ENCODE results near the gene POLR3G. TPM values are rescaled to one million over a fixed set of nuclear protein-coding genes. Genes with fewer than 3 reads are reported as not detected.

Gene POLR3G, protein sequence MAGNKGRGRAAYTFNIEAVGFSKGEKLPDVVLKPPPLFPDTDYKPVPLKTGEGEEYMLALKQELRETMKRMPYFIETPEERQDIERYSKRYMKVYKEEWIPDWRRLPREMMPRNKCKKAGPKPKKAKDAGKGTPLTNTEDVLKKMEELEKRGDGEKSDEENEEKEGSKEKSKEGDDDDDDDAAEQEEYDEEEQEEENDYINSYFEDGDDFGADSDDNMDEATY
- total RNA-seq (1 to 10 TPM; 1.0 to 1.5 TPM), polyA plus RNA-seq (under 1 TPM; 0.08 to 0.25 TPM)
- long read RNA-seq, donor 1 = 0 reads
- long read RNA-seq, donor 2, partial matches to known transcripts = 0 of 1 reads
- long read RNA-seq, donor 2, other reads (novel, unspliced or antisense) = 1 of 1 reads

- 0 to 1% methylated on average over 66 to 73 of the region's 73 CpGs for WGBS, 2 donors
- H3K27ac ChIP-seq (ENCODE audit: low read depth in 1 of 2, low read length in 2 of 2) = peak within 1 kb of the TSS in 1 of 2 donors; percentile 7
- no peaks in the 10 kb centered on the region for H3K27me3 ChIP-seq (ENCODE audit: control insufficient read depth in 1 of 2, insufficient read depth in 2 of 2, low read length in 1 of 2)
- peaks cover 0 to 5% of the 10 kb centered on the region in 2 donors for H3K4me1 ChIP-seq (ENCODE audit: control insufficient read depth in 1 of 2, insufficient read depth in 2 of 2, low read length in 2 of 2)
- H3K9me3 ChIP-seq (ENCODE audit: control insufficient read depth, low read length) = no peaks in the 10 kb centered on the region
- peak within 1 kb of the TSS; percentile 50 to 63 for H3K4me3 ChIP-seq (ENCODE audit: low read length in 2 of 2)
- peak; percentile 95 to 96 for DNase-seq
- no peaks in the 10 kb centered on the region for H3K36me3 ChIP-seq (ENCODE audit: control insufficient read depth in 1 of 2, insufficient read depth in 2 of 2, low read length in 1 of 2)
- ATAC-seq (ENCODE audit: low FRiP score) = peak; percentile 98
- intact Hi-C loops (cut with DNase I) = loop anchor here (1.0 to 5.0 kb wide), 2 partner anchors 53 to 55 kb away; partner anchors contain the start of gene LYSMD3 (in 2 of the 2)
These were observed at the start of gene POLR3G, which contains the start of gene MBLAC2 for GRCh38 chr5:90474235-90475107. Gene POLR3G (plus strand): TSS chr5:90474864. CDS start chr5:90485568, 10,704 bp downstream. Gene MBLAC2 (minus strand): TSS chr5:90474771. CDS start chr5:90474292, 479 bp downstream.

- WGBS, 2 donors = 44 to 45% methylated on average over 5 of the region's 5 CpGs
- H3K4me3 ChIP-seq (ENCODE audit: low read length in 2 of 2) = no peak overlapping the region
- no peak overlapping the region for H3K27ac ChIP-seq (ENCODE audit: low read depth in 1 of 2, low read length in 2 of 2)
- no peaks in the 10 kb centered on the region for H3K27me3 ChIP-seq (ENCODE audit: control insufficient read depth in 1 of 2, insufficient read depth in 2 of 2, low read length in 1 of 2)
- no peaks in the 10 kb centered on the region for H3K4me1 ChIP-seq (ENCODE audit: control insufficient read depth in 1 of 2, insufficient read depth in 2 of 2, low read length in 2 of 2)
- no peaks in the 10 kb centered on the region for H3K9me3 ChIP-seq (ENCODE audit: control insufficient read depth, low read length)
- no peak for ATAC-seq (ENCODE audit: low FRiP score)
- no peaks in the 10 kb centered on the region for H3K36me3 ChIP-seq (ENCODE audit: control insufficient read depth in 1 of 2, insufficient read depth in 2 of 2, low read length in 1 of 2)
- no peak for DNase-seq
- intact Hi-C loops (cut with DNase I) = no loop called here
These were observed 40.4 kb upstream of the POLR3G start for GRCh38 chr5:90434116-90434714.

DNA sequence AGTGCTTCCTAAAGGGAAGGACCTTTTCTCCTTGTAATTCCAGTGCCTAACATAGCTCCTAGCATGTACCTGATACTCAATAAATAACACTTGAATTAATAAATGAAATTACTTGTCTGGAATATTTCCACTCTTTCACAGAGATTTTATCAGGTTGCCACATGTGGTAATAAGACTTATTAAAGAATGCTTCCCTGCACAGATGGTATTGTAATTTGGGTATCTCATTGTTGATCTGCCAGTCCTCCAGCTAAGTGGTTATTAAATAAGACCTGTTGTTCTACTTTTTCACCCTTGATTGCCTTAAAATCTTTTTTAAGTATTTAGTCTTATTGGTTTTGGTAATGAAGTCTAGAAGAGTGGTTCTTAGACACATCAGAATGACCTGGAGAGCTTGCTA, 37.0 kb upstream of the POLR3G start:
- Histone ChIP-seq H3K27ac (ENCODE audit: low read depth in 1 of 2, low read length in 2 of 2) (no peak overlapping the region), H3K36me3 (ENCODE audit: control insufficient read depth in 1 of 2, insufficient read depth in 2 of 2, low read length in 1 of 2) (no peaks in the 10 kb centered on the region), H3K4me1 (ENCODE audit: control insufficient read depth in 1 of 2, insufficient read depth in 2 of 2, low read length in 2 of 2) (no peaks in the 10 kb centered on the region), H3K27me3 (ENCODE audit: control insufficient read depth in 1 of 2, insufficient read depth in 2 of 2, low read length in 1 of 2) (no peaks in the 10 kb centered on the region), H3K9me3 (ENCODE audit: control insufficient read depth, low read length) (no peaks in the 10 kb centered on the region), H3K4me3 (ENCODE audit: low read length in 2 of 2) (no peak overlapping the region)
- DNase-seq (no peak), ATAC-seq (ENCODE audit: low FRiP score) (no peak)
- intact Hi-C loops (cut with DNase I) = loop anchor here in 1 of 2 donors (5.0 kb wide), 2 partner anchors 95 to 345 kb away; no protein-coding TSS in a partner anchor

- intact Hi-C loops (cut with DNase I) = loop anchor here in 1 of 2 donors (5.0 kb wide), 2 partner anchors 94 to 344 kb away; no protein-coding TSS in a partner anchor
- Histone ChIP-seq H3K27me3 (ENCODE audit: control insufficient read depth in 1 of 2, insufficient read depth in 2 of 2, low read length in 1 of 2) (no peaks in the 10 kb centered on the region), H3K9me3 (ENCODE audit: control insufficient read depth, low read length) (no peaks in the 10 kb centered on the region), H3K4me3 (ENCODE audit: low read length in 2 of 2) (no peak overlapping the region), H3K27ac (ENCODE audit: low read depth in 1 of 2, low read length in 2 of 2) (no peak overlapping the region), H3K4me1 (ENCODE audit: control insufficient read depth in 1 of 2, insufficient read depth in 2 of 2, low read length in 2 of 2) (no peaks in the 10 kb centered on the region), H3K36me3 (ENCODE audit: control insufficient read depth in 1 of 2, insufficient read depth in 2 of 2, low read length in 1 of 2) (no peaks in the 10 kb centered on the region)
- WGBS, 2 donors = 20 to 29% methylated on average over 1 of the region's 1 CpG
- DNase-seq = no peak
- no peak for ATAC-seq (ENCODE audit: low FRiP score)
These were observed 36.6 kb upstream of the POLR3G start for GRCh38 chr5:90438100-90438499.

- no peaks in the 10 kb centered on the region for H3K4me1 ChIP-seq (ENCODE audit: control insufficient read depth in 1 of 2, insufficient read depth in 2 of 2, low read length in 2 of 2)
- H3K4me3 ChIP-seq (ENCODE audit: low read length in 2 of 2) = no peak overlapping the region
- H3K36me3 ChIP-seq (ENCODE audit: control insufficient read depth in 1 of 2, insufficient read depth in 2 of 2, low read length in 1 of 2) = no peaks in the 10 kb centered on the region
- H3K27ac ChIP-seq (ENCODE audit: low read depth in 1 of 2, low read length in 2 of 2) = no peak overlapping the region
- no peaks in the 10 kb centered on the region for H3K9me3 ChIP-seq (ENCODE audit: control insufficient read depth, low read length)
- no peak for DNase-seq
- no peaks in the 10 kb centered on the region for H3K27me3 ChIP-seq (ENCODE audit: control insufficient read depth in 1 of 2, insufficient read depth in 2 of 2, low read length in 1 of 2)
- 55 to 69% methylated on average over 2 of the region's 2 CpGs for WGBS, 2 donors
- ATAC-seq (ENCODE audit: low FRiP score) = no peak
- intact Hi-C loops (cut with DNase I) = loop anchor here in 1 of 2 donors (5.0 kb wide), 2 partner anchors 87 to 342 kb away; partner anchors contain the start of gene LYSMD3
These were observed 34.0 kb upstream of the POLR3G start for GRCh38 chr5:90440644-90441043.

DNA sequence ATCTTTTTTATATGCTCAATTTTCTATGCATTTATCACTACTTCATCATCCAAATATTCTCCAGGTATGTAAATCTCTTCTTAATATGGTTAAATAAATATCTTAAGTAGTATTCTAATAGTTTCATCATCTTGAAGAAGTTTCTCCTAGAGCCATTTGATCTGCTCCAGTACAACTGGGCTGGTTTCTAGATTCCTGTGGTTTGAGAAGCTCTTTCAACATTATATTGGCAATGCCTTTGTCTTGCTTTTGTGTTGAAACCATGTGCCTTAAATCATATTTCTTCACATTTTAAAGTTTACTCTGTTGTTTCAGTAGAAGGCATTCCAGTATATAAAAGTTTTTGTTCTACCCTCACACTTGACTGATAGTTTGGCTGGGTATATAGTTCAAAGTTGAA, 27.7 kb upstream of the POLR3G start:
- H3K9me3 ChIP-seq (ENCODE audit: control insufficient read depth, low read length) = no peaks in the 10 kb centered on the region
- DNase-seq (no peak), ATAC-seq (ENCODE audit: low FRiP score) (no peak)
- no peak overlapping the region for H3K4me3 ChIP-seq (ENCODE audit: low read length in 2 of 2)
- intact Hi-C loops (cut with DNase I) = no loop called here
- H3K4me1 ChIP-seq (ENCODE audit: control insufficient read depth in 1 of 2, insufficient read depth in 2 of 2, low read length in 2 of 2) = no peaks in the 10 kb centered on the region
- no peaks in the 10 kb centered on the region for H3K27me3 ChIP-seq (ENCODE audit: control insufficient read depth in 1 of 2, insufficient read depth in 2 of 2, low read length in 1 of 2)
- no peaks in the 10 kb centered on the region for H3K36me3 ChIP-seq (ENCODE audit: control insufficient read depth in 1 of 2, insufficient read depth in 2 of 2, low read length in 1 of 2)
- H3K27ac ChIP-seq (ENCODE audit: low read depth in 1 of 2, low read length in 2 of 2) = no peak overlapping the region

DNA sequence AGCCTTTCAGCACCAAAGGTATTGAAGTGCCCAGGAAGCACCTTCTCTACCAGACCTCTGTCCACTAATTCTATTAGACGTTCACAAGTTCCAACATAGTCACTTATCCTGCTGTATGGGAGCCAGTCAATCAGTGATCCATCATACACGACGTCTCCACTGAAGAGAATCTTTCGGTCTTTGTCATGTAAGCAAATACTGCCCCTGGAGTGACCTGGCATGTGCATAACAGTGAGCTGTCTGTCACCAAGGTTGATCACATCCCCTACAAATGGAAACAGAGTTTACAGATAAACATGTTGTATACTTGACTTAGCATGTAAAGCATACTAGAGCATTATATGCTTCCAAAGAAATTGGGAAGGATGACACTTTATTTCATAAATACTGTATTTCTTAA, 13.4 kb upstream of the POLR3G start:
- no peak overlapping the region for H3K27ac ChIP-seq (ENCODE audit: low read depth in 1 of 2, low read length in 2 of 2)
- intact Hi-C loops (cut with DNase I) = no loop called here

GRCh38 chr5:90472783-90473395, 1.8 kb upstream of the POLR3G start:
- Histone ChIP-seq H3K4me3 (ENCODE audit: low read length in 2 of 2) (peak overlapping the region in 1 of 2 donors; percentile 50), H3K27me3 (ENCODE audit: control insufficient read depth in 1 of 2, insufficient read depth in 2 of 2, low read length in 1 of 2) (no peaks in the 10 kb centered on the region), H3K9me3 (ENCODE audit: control insufficient read depth, low read length) (no peaks in the 10 kb centered on the region), H3K4me1 (ENCODE audit: control insufficient read depth in 1 of 2, insufficient read depth in 2 of 2, low read length in 2 of 2) (peaks cover 0 to 5% of the 10 kb centered on the region in 2 donors), H3K36me3 (ENCODE audit: control insufficient read depth in 1 of 2, insufficient read depth in 2 of 2, low read length in 1 of 2) (no peaks in the 10 kb centered on the region), H3K27ac (ENCODE audit: low read depth in 1 of 2, low read length in 2 of 2) (no peak overlapping the region)
- no peak for ATAC-seq (ENCODE audit: low FRiP score)
- intact Hi-C loops (cut with DNase I) = no loop called here
- WGBS, 2 donors = 79 to 81% methylated on average over 9 of the region's 9 CpGs
- DNase-seq = no peak

More for the DNA sequence above, 13.4 kb upstream of the POLR3G start:
- Histone ChIP-seq H3K36me3 (ENCODE audit: control insufficient read depth in 1 of 2, insufficient read depth in 2 of 2, low read length in 1 of 2) (no peaks in the 10 kb centered on the region), H3K27me3 (ENCODE audit: control insufficient read depth in 1 of 2, insufficient read depth in 2 of 2, low read length in 1 of 2) (no peaks in the 10 kb centered on the region), H3K9me3 (ENCODE audit: control insufficient read depth, low read length) (no peaks in the 10 kb centered on the region), H3K4me3 (ENCODE audit: low read length in 2 of 2) (no peak overlapping the region), H3K4me1 (ENCODE audit: control insufficient read depth in 1 of 2, insufficient read depth in 2 of 2, low read length in 2 of 2) (no peaks in the 10 kb centered on the region)
- DNase-seq (no peak), ATAC-seq (ENCODE audit: low FRiP score) (no peak)
- WGBS, 2 donors = 63 to 69% methylated on average over 4 of the region's 4 CpGs
